Nephron (organoid): ENCODE data around the gene ZNF835.

Experiments
- H3K27ac Mint-ChIP-seq, 3 experiments: 2 replicates each; pipeline ENCODE4 v1.8.0; 2020; ENCODE audit warnings: mixed read lengths in 3 of 3, mild to moderate bottlenecking in 2 of 3, moderate library complexity in 1 of 3
- H3K27me3 Mint-ChIP-seq: 2 replicates; pipeline ENCODE4 v1.8.0; 2021; ENCODE audit warnings: low read depth, mild to moderate bottlenecking, moderate library complexity, mixed read lengths
- H3K36me3 Mint-ChIP-seq: 2 replicates; pipeline ENCODE4 v1.8.0; 2020; ENCODE audit warnings: low read depth, mixed read lengths
- H3K4me1 Mint-ChIP-seq: 2 replicates; pipeline ENCODE4 v1.8.0; 2020; ENCODE audit warnings: mixed read lengths
- H3K4me3 Mint-ChIP-seq, 3 experiments: 2 replicates each; pipeline ENCODE4 v1.8.0; 2020; ENCODE audit warnings: mild to moderate bottlenecking in 3 of 3, mixed read lengths in 3 of 3, moderate library complexity in 2 of 3
- H3K9me3 Mint-ChIP-seq: 2 replicates; pipeline ENCODE4 v1.8.0; 2020; ENCODE audit warnings: mixed read lengths
- CTCF ChIP-seq, 3 experiments: fragments of 200-600 bp; sonication (generic); IDR thresholded peaks; one replicate each; pipeline ENCODE4 v1.5.0; 2021; ENCODE audit warnings: antibody characterized with exemption in 3 of 3; ENCODE audit not compliant: unreplicated experiment in 3 of 3

ZNF835 gene

GRCh38 chr19:56623006-56623405, 48.6 kb downstream of the ZNF835 start:
- no peak overlapping the region for H3K27ac Mint-ChIP-seq
- H3K9me3 Mint-ChIP-seq, result peaks cover 69% of the 10 kb centered on the region
- no peak overlapping the region for H3K4me3 Mint-ChIP-seq

DNA sequence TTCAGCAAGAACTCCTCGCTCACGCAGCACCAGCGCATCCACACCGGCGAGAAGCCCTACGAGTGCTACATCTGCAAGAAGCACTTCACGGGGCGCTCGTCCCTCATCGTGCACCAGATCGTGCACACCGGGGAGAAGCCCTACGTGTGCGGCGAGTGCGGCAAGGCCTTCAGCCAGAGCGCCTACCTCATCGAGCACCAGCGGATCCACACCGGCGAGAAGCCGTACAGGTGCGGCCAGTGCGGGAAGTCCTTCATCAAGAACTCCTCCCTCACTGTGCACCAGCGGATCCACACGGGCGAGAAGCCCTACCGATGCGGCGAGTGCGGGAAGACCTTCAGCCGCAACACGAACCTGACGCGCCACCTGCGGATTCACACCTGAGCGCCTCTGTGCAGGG, 49.2 kb downstream of the ZNF835 start:
- H3K36me3 Mint-ChIP-seq, result peaks cover 98% of the 10 kb centered on the region
- TF ChIP-seq CTCF (IDR thresholded peaks at IDR 0.05; ENCODE audit: unreplicated experiment in 3 of 3), result no peak
- H3K4me3 Mint-ChIP-seq, result no peak overlapping the region
- no peaks in the 10 kb centered on the region for H3K4me1 Mint-ChIP-seq
- peaks cover 12% of the 10 kb centered on the region for H3K27me3 Mint-ChIP-seq
- H3K27ac Mint-ChIP-seq, result no peak overlapping the region
- H3K9me3 Mint-ChIP-seq, result peaks cover 69% of the 10 kb centered on the region

More at GRCh38 chr19:56623006-56623405, 48.6 kb downstream of the ZNF835 start:
- Mint-ChIP-seq H3K36me3 (peaks cover 98% of the 10 kb centered on the region), H3K4me1 (no peaks in the 10 kb centered on the region), H3K27me3 (peaks cover 7% of the 10 kb centered on the region)
- TF ChIP-seq CTCF (IDR thresholded peaks at IDR 0.05; ENCODE audit: unreplicated experiment in 3 of 3), result no peak

- H3K27ac Mint-ChIP-seq, result no peak overlapping the region
- peaks cover 8% of the 10 kb centered on the region for H3K27me3 Mint-ChIP-seq
- H3K4me3 Mint-ChIP-seq, result no peak overlapping the region
- no peaks in the 10 kb centered on the region for H3K4me1 Mint-ChIP-seq
- peaks cover 98% of the 10 kb centered on the region for H3K36me3 Mint-ChIP-seq
- TF ChIP-seq CTCF (IDR thresholded peaks at IDR 0.05; ENCODE audit: unreplicated experiment in 3 of 3), result no peak
- peaks cover 84% of the 10 kb centered on the region for H3K9me3 Mint-ChIP-seq
Measured at GRCh38 chr19:56619121-56619520, 52.4 kb downstream of the ZNF835 start.

GRCh38 chr19:56617531-56617930, 54.0 kb downstream of the ZNF835 start:
- Mint-ChIP-seq H3K27ac (no peak overlapping the region), H3K4me1 (no peaks in the 10 kb centered on the region), H3K36me3 (peaks cover 98% of the 10 kb centered on the region)

GRCh38 chr19:56613639-56614038, 57.9 kb downstream of the ZNF835 start:
- peaks cover 100% of the 10 kb centered on the region for H3K36me3 Mint-ChIP-seq
- peaks cover 7% of the 10 kb centered on the region for H3K27me3 Mint-ChIP-seq
- no peak overlapping the region for H3K27ac Mint-ChIP-seq
- no peak for TF ChIP-seq CTCF (IDR thresholded peaks at IDR 0.05; ENCODE audit: unreplicated experiment in 3 of 3)
- H3K9me3 Mint-ChIP-seq, result peaks cover 97% of the 10 kb centered on the region
- no peak overlapping the region for H3K4me3 Mint-ChIP-seq
- no peaks in the 10 kb centered on the region for H3K4me1 Mint-ChIP-seq

More at GRCh38 chr19:56617531-56617930, 54.0 kb downstream of the ZNF835 start:
- no peak for TF ChIP-seq CTCF (IDR thresholded peaks at IDR 0.05; ENCODE audit: unreplicated experiment in 3 of 3)
- no peak overlapping the region for H3K4me3 Mint-ChIP-seq
- H3K9me3 Mint-ChIP-seq, result peaks cover 90% of the 10 kb centered on the region
- peaks cover 7% of the 10 kb centered on the region for H3K27me3 Mint-ChIP-seq

GRCh38 chr19:56612737-56613136, 58.8 kb downstream of the ZNF835 start:
- H3K9me3 Mint-ChIP-seq, result peaks cover 98% of the 10 kb centered on the region
- peaks cover 5% of the 10 kb centered on the region for H3K27me3 Mint-ChIP-seq
- H3K36me3 Mint-ChIP-seq, result peaks cover 100% of the 10 kb centered on the region
- no peak overlapping the region for H3K4me3 Mint-ChIP-seq
- H3K4me1 Mint-ChIP-seq, result no peaks in the 10 kb centered on the region
- no peak overlapping the region for H3K27ac Mint-ChIP-seq
- TF ChIP-seq CTCF (IDR thresholded peaks at IDR 0.05; ENCODE audit: unreplicated experiment in 3 of 3), result no peak
